Thyroid gland (tissue), 4 donors: ENCODE measurements around the gene NAE1. TPM values are rescaled to one million over a fixed set of nuclear protein-coding genes. Genes with fewer than 3 reads are reported as not detected.

ENCODE experiments used
- DNase-seq, 2 donors: peaks; one replicate each; pipeline ENCODE4 v3.0.0-alpha.2; 2019
- H3K27ac ChIP-seq, 3 donors: fragments of 200-600 bp; sonication (generic); 1 replicate in 2 of 3; 2 replicates in 1 of 3; pipeline ENCODE4 v1.5.1; 2016 to 2019; ENCODE audit warnings: mild to moderate bottlenecking in 1 of 3, moderate library complexity in 1 of 3
- H3K27me3 ChIP-seq: fragments of 200-600 bp; sonication (generic); one replicate; pipeline ENCODE4 v1.5.1; 2019
- H3K36me3 ChIP-seq, 2 donors: fragments of 200-600 bp; sonication (generic); one replicate each; pipeline ENCODE4 v1.5.1; 2016 to 2019
- H3K4me1 ChIP-seq, 2 donors: fragments of 200-600 bp; sonication (generic); one replicate each; pipeline ENCODE4 v1.5.1; 2017 to 2019
- H3K4me3 ChIP-seq, 3 donors: fragments of 200-600 bp; sonication (generic); replicated peaks in 1 of 3; 1 replicate in 2 of 3; 2 replicates in 1 of 3; pipeline ENCODE4 v1.5.1; 2016; ENCODE audit warnings: mild to moderate bottlenecking in 1 of 3
- H3K9me3 ChIP-seq: fragments of 200-600 bp; sonication (generic); one replicate; pipeline ENCODE4 v1.5.1; 2017
- POLR2A ChIP-seq, 2 donors: fragments of 450-650 bp; IDR thresholded peaks; one replicate each; pipeline ENCODE4 v1.6.1; 2017; ENCODE audit warnings: antibody characterized with exemption in 2 of 2, mild to moderate bottlenecking in 2 of 2, moderate library complexity in 1 of 2
- WGBS, 2 donors: methylation state at CpG; one replicate each; pipeline ENCODE4 v1.1.5; 2017; 5-methylcytosine and 5-hydroxymethylcytosine counted together
- intact Hi-C: fragments of 100-400 bp; cut with DNase I; formaldehyde crosslinking; loops from one replicate; pipeline ENCODE4 v1.15.1; 2023
- total RNA-seq, 4 donors: library from RNA; depleted of rRNA; stranded (reverse); fragments of >200 nt; gene quantifications; one replicate each; pipeline ENCODE4 v1.2.3, GENCODE V29; 2016
- TF ChIP-seq, protein P1 (sequence below), 6 experiments: fragments of 200-600 bp in 3 of 6; fragments of 450-650 bp in 3 of 6; sonication (generic) in 3 of 6; IDR thresholded peaks; one replicate each; pipeline ENCODE4 v1.5.1; 2016 to 2019; ENCODE audit warnings: antibody characterized with exemption in 6 of 6, mild to moderate bottlenecking in 2 of 6, inconsistent platforms in 1 of 6, moderate library complexity in 1 of 6

NAE1 gene
- total RNA-seq, 4 donors from 2014 or later, result 51.0 to 75.0 (median 61.2) TPM

DNA sequence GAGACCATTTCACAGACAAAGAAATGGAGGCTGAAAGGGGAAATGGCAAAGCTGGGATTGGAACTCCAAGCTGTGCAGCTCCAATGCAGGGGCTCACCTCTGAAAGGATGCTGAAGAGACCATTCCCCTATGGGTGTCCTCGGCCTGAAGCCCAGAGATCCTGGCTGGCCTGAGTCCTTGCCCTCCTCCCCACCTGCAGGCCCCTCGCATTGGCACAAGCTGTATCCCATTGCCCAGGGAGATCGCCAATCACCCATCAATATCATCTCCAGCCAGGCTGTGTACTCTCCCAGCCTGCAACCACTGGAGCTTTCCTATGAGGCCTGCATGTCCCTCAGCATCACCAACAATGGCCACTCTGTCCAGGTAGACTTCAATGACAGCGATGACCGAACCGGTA, 16.1 kb upstream of the NAE1 start:
- DNase-seq, result no peak
- intact Hi-C loops, result no loop called here
- WGBS, 2 donors, result 96% methylated on average over 6 of the region's 6 CpGs
- Histone ChIP-seq H3K27me3 (peaks cover 7% of the 10 kb centered on the region), H3K4me3 (no peak overlapping the region), H3K36me3 (no peaks in the 10 kb centered on the region), H3K27ac (no peak overlapping the region), H3K4me1 (peaks cover 10 to 12% of the 10 kb centered on the region in 2 donors), H3K9me3 (no peaks in the 10 kb centered on the region)
- TF ChIP-seq, protein P1, sequence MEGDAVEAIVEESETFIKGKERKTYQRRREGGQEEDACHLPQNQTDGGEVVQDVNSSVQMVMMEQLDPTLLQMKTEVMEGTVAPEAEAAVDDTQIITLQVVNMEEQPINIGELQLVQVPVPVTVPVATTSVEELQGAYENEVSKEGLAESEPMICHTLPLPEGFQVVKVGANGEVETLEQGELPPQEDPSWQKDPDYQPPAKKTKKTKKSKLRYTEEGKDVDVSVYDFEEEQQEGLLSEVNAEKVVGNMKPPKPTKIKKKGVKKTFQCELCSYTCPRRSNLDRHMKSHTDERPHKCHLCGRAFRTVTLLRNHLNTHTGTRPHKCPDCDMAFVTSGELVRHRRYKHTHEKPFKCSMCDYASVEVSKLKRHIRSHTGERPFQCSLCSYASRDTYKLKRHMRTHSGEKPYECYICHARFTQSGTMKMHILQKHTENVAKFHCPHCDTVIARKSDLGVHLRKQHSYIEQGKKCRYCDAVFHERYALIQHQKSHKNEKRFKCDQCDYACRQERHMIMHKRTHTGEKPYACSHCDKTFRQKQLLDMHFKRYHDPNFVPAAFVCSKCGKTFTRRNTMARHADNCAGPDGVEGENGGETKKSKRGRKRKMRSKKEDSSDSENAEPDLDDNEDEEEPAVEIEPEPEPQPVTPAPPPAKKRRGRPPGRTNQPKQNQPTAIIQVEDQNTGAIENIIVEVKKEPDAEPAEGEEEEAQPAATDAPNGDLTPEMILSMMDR (IDR thresholded peaks at IDR 0.05), result no peak
- TF ChIP-seq POLR2A (IDR thresholded peaks at IDR 0.05), result no peak

DNA sequence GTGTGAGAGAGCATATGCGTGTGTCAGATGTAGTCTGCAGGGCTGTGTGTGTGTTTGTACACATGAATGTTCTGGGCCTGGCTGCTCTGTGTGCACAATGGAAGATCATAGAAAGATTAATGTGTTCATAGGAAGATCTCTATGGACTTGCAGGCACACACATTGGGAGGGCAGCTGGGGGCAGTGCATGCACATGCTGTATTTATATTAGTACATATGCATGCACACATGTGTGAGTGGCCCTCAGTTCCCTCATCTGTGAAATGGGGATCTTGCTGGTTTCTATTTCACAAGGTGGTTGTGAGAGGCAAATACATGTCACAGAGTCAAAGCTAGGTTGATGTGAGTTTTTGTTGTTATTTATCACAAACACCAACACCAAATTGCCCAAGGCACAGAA, 15.5 kb upstream of the NAE1 start:
- Histone ChIP-seq H3K36me3 (no peaks in the 10 kb centered on the region), H3K4me1 (peaks cover 10 to 12% of the 10 kb centered on the region in 2 donors), H3K4me3 (no peak overlapping the region), H3K27me3 (peaks cover 7% of the 10 kb centered on the region), H3K27ac (no peak overlapping the region), H3K9me3 (no peaks in the 10 kb centered on the region)
- no peak for TF ChIP-seq POLR2A (IDR thresholded peaks at IDR 0.05)
- TF ChIP-seq, protein P1 (IDR thresholded peaks at IDR 0.05), result no peak
- intact Hi-C loops, result no loop called here
- WGBS, 2 donors, result 91 to 100% methylated on average over 1 of the region's 1 CpG
- no peak for DNase-seq

DNA sequence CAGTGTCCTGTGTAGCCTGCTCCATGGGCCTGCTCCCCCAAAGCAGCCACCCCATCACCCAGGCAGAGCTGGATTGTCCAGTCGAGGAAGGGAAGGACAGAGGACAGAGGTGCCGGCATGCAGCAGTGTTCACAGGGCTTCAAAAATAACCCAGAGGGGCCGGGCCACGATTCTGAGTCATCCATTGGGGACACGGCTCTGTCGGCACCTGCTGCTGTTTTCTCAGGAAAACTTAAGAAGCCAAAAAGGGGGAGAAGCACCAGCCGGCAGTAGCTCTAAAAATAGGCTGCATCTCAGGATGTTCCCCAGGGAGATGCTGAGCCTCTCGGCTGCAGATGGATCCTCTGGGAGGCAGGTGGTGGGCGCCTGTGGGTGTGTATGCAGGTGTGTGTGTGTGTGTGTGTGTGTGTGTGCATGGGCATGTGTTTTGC, 15.0 kb upstream of the NAE1 start:
- no peaks in the 10 kb centered on the region for H3K36me3 ChIP-seq
- H3K4me3 ChIP-seq, result no peak overlapping the region
- DNase-seq, result no peak
- TF ChIP-seq, protein P1 (IDR thresholded peaks at IDR 0.05), result no peak
- no peak for TF ChIP-seq POLR2A (IDR thresholded peaks at IDR 0.05)
- peaks cover 10 to 12% of the 10 kb centered on the region in 2 donors for H3K4me1 ChIP-seq
- H3K27me3 ChIP-seq, result peaks cover 7% of the 10 kb centered on the region
- WGBS, 2 donors, result 48 to 75% methylated on average over 7 to 9 of the region's 9 CpGs
- no peaks in the 10 kb centered on the region for H3K9me3 ChIP-seq
- no peak overlapping the region for H3K27ac ChIP-seq
- intact Hi-C loops, result no loop called here

DNA sequence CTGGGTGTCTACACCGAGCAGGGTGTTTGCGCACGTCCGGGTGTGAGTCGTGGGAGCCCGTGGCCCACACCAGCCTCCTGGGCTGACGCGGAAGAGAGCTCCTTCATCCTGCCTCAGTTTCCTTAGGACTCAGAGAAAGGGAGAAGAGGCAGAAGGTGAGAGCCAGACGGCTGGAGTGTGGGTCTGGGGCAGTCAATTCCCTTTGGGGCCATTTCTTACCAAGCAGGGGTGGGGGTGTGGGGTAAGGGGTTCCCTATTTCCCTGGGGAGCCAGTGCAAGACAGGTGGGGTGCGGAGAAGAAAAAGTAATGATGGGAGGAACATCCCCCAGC, 14.3 kb upstream of the NAE1 start:
- H3K9me3 ChIP-seq, result no peaks in the 10 kb centered on the region
- H3K27me3 ChIP-seq, result peaks cover 7% of the 10 kb centered on the region
- no peak overlapping the region for H3K27ac ChIP-seq
- peaks cover 10 to 12% of the 10 kb centered on the region in 2 donors for H3K4me1 ChIP-seq
- peak overlapping the region in 1 of 3 donors; percentile 27 for H3K4me3 ChIP-seq
- intact Hi-C loops, result no loop called here
- H3K36me3 ChIP-seq, result no peaks in the 10 kb centered on the region
- 19 to 59% methylated on average over 2 to 10 of the region's 10 CpGs for WGBS, 2 donors
- no peak for DNase-seq
- TF ChIP-seq POLR2A (IDR thresholded peaks at IDR 0.05), result no peak
- TF ChIP-seq, protein P1 (IDR thresholded peaks at IDR 0.05), result no peak

DNA sequence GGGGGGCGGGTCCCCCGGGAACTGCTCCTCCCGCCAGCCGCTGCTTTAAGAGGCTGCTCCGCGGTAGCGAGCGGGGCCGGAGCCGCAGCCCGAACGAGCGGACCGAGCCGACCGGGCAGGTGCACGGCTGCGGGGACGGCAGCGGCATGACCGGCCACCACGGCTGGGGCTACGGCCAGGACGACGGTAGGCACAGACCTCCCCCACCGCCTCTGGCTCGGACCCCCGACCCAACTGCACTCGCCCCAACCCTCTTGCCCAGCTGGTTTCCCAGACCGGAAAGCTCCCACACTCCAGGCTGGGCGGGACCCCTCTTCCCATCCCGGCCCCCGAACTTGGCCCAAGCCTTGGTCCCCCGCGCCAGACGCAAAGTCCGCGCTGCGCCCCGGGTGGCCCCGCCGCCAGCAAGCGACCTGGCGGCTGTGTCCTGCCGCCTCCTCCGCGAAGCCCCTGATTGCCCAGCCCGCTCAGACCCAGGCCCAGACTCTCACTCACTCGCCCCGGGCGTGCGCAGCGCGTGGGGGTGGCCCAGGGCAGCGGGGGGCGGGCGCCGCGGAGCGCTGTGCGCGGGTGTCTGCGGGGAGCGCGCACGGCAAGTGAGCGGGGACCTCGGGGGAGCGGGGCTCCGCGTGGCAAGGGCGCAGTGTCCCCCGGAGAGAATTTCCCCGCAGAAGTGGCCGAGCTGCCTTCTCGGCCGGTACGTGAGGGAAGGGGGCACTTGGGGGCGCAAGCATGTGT, 13.7 kb upstream of the NAE1 start, which contains the start of gene CA7:
Gene CA7, plus strand, starts transcription at position 73 of the 738 bp plus-strand sequence. Its CDS starts 74 bp downstream, at position 147.
- Histone ChIP-seq H3K27me3 (peaks cover 7% of the 10 kb centered on the region), H3K36me3 (no peaks in the 10 kb centered on the region), H3K27ac (no peak within 1 kb of the TSS), H3K4me3 (peak within 1 kb of the TSS in 2 of 3 donors; percentile 27), H3K9me3 (no peaks in the 10 kb centered on the region), H3K4me1 (peaks cover 10 to 12% of the 10 kb centered on the region in 2 donors)
- intact Hi-C loops, result no loop called here
- peak in 1 of 2 donors; percentile 33 for DNase-seq
- 0% methylated on average over 19 of the region's 79 CpGs; no CpG with 5 or more reads in 1 of the 2 donors for WGBS, 2 donors
- TF ChIP-seq, protein P1 (IDR thresholded peaks at IDR 0.05), result no peak
- no peak for TF ChIP-seq POLR2A (IDR thresholded peaks at IDR 0.05)
